Spinal cord (tissue), 10 donors: ENCODE measurements around the gene LYZL4. TPM values are rescaled to one million over a fixed set of nuclear protein-coding genes. Genes with fewer than 3 reads are reported as not detected.

ENCODE experiments used
- DNase-seq, 6 donors: peaks; one replicate each; pipeline versions ENCODE4 v3.0.0 to v3.0.0-alpha.2; 2013 to 2015; ENCODE audit warnings: low spot score in 6 of 6, low read depth in 4 of 6
- H3K27ac ChIP-seq: one replicate; pipeline ENCODE4 v1.5.1; 2013; ENCODE audit warnings: low read depth, low read length, control low read depth
- H3K27me3 ChIP-seq: one replicate; pipeline ENCODE4 v1.6.1; 2013; ENCODE audit warnings: low read length; ENCODE audit not compliant: control insufficient read depth, insufficient read depth
- H3K36me3 ChIP-seq: one replicate; pipeline ENCODE4 v1.6.1; 2013; ENCODE audit warnings: low read length; ENCODE audit not compliant: control insufficient read depth, insufficient read depth
- H3K4me1 ChIP-seq: one replicate; pipeline ENCODE4 v1.6.1; 2013; ENCODE audit warnings: low read length; ENCODE audit not compliant: control insufficient read depth, insufficient read depth
- H3K4me3 ChIP-seq: one replicate; pipeline ENCODE4 v1.5.1; 2013; ENCODE audit warnings: low read depth, low read length, control low read depth
- H3K9me3 ChIP-seq: one replicate; pipeline ENCODE4 v1.6.1; 2013; ENCODE audit warnings: low read length; ENCODE audit not compliant: control insufficient read depth, insufficient read depth
- WGBS: methylation state at CpG from one replicate; pipeline ENCODE4 v1.1.5; 2013; ENCODE audit warnings: missing lambda C conversion rate; ENCODE audit not compliant: insufficient coverage; 5-methylcytosine and 5-hydroxymethylcytosine counted together
- long read RNA-seq, 4 donors: transcript quantifications; one replicate each; lab custom pipeline, GENCODE V29; 2026
- polyA plus RNA-seq, 2 donors: library from polyadenylated mRNA; unstranded; fragments of 120-200 nt; gene quantifications; one replicate each; pipeline ENCODE4 v1.2.1, GENCODE V29; 2013; ENCODE audit not compliant: insufficient read length in 2 of 2
- total RNA-seq, 2 donors: library from RNA; depleted of rRNA in 1 of 2; stranded (reverse); fragments of 120-200 nt in 1 of 2; fragments of >200 nt in 1 of 2; gene quantifications; one replicate each; pipeline versions ENCODE4 v1.2.3 to v1.2.4, GENCODE V29; 2013 to 2014
- donor health status: healthy.

LYZL4 gene, protein sequence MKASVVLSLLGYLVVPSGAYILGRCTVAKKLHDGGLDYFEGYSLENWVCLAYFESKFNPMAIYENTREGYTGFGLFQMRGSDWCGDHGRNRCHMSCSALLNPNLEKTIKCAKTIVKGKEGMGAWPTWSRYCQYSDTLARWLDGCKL
- total RNA-seq, result not detected
- not detected for polyA plus RNA-seq
- long read RNA-seq, donor 1, result 0 reads
- long read RNA-seq, donor 2, result 0 reads
- long read RNA-seq, donor 3, result 0 reads
- long read RNA-seq, donor 4, result 0 reads

GRCh38 chr3:42410370-42411131 lies at the start of gene LYZL4:
LYZL4 (minus strand) TSS chr3:42410610; CDS start chr3:42407251, 3,359 bp downstream.
- no peaks in the 10 kb centered on the region for H3K36me3 ChIP-seq
- H3K4me3 ChIP-seq, result no peak within 1 kb of the TSS
- DNase-seq, result no peak
- no peaks in the 10 kb centered on the region for H3K27me3 ChIP-seq
- H3K9me3 ChIP-seq, result no peaks in the 10 kb centered on the region
- no peaks in the 10 kb centered on the region for H3K4me1 ChIP-seq
- H3K27ac ChIP-seq, result no peak within 1 kb of the TSS
- 80% methylated on average over 1 of the region's 5 CpGs for WGBS

DNA sequence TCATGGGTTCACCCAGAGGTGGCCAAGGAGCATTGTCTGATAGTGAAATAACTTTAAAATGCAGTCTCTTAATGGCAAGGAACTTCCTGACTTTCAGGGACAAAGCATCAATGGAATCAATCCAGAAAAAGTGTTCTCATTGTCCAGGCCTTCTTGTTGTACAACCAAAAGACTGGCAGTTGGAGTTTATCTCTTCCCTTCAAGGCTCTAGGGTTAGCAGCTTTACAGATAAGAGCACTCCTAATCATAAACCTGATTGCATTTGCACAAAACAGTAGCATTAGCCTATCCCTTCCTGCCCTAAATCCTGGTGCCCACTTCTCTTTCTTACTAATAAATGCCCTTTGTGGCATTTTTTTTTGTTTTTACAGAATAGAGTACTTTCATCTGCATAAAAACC lies 48.7 kb upstream of the LYZL4 start:
- Histone ChIP-seq H3K36me3 (no peaks in the 10 kb centered on the region), H3K9me3 (no peaks in the 10 kb centered on the region), H3K27me3 (no peaks in the 10 kb centered on the region), H3K27ac (no peak overlapping the region), H3K4me1 (no peaks in the 10 kb centered on the region), H3K4me3 (no peak overlapping the region)
- no peak for DNase-seq

GRCh38 chr3:42456211-42456610 lies 45.8 kb upstream of the LYZL4 start:
- no peaks in the 10 kb centered on the region for H3K4me1 ChIP-seq
- DNase-seq, result no peak
- peaks cover 1% of the 10 kb centered on the region for H3K9me3 ChIP-seq
- H3K27me3 ChIP-seq, result no peaks in the 10 kb centered on the region
- no peak overlapping the region for H3K27ac ChIP-seq
- H3K4me3 ChIP-seq, result no peak overlapping the region
- no peaks in the 10 kb centered on the region for H3K36me3 ChIP-seq

DNA sequence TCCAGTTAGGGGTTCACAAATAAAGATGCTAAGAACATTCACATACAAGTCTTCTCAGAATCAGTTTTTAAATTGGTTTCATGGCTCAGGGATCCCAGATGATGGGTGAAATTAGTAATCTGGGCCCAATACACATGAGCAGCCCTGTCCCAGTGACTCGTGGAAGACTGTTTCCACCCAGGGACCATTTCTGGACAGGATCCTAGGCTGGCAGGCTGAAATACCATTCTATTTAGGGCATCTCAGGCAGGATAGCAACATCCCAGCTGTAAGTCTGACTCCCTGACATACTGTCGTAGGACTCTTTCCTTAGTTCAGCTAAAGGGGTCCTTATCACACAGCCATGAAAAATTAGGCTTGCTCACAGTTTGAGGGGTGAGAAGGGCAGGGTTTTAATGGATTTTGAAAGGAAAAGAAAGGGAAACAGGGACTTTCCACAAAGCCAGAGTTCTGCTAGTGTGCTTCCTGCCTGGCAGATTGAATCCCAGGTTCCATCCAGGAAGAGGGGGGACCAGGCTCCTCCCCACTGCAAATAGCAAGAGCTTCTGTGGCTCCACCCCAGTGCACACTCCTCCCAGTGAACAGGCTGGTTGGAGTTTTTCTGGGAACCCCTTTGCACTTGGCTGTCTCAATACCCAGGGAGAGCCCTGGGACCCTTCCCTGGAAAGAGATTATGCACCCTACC lies 41.3 kb upstream of the LYZL4 start:
- Histone ChIP-seq H3K4me3 (no peak overlapping the region), H3K27ac (no peak overlapping the region), H3K27me3 (no peaks in the 10 kb centered on the region), H3K4me1 (no peaks in the 10 kb centered on the region), H3K9me3 (peaks cover 1% of the 10 kb centered on the region), H3K36me3 (no peaks in the 10 kb centered on the region)
- peak in 1 of 6 donors; percentile 49 for DNase-seq
- WGBS, result 50% methylated on average over 1 of the region's 2 CpGs

GRCh38 chr3:42451116-42451515 lies 40.7 kb upstream of the LYZL4 start:
- DNase-seq, result no peak
- Histone ChIP-seq H3K4me3 (no peak overlapping the region), H3K36me3 (no peaks in the 10 kb centered on the region), H3K27ac (no peak overlapping the region), H3K27me3 (no peaks in the 10 kb centered on the region), H3K4me1 (no peaks in the 10 kb centered on the region), H3K9me3 (peaks cover 1% of the 10 kb centered on the region)
- 100% methylated on average over 1 of the region's 2 CpGs for WGBS

GRCh38 chr3:42450567-42450966 lies 40.2 kb upstream of the LYZL4 start:
- H3K4me1 ChIP-seq, result no peaks in the 10 kb centered on the region
- no peaks in the 10 kb centered on the region for H3K36me3 ChIP-seq
- H3K27me3 ChIP-seq, result no peaks in the 10 kb centered on the region
- no peak overlapping the region for H3K27ac ChIP-seq
- no peak overlapping the region for H3K4me3 ChIP-seq
- no peak for DNase-seq
- peaks cover 1% of the 10 kb centered on the region for H3K9me3 ChIP-seq
- WGBS, result 83% methylated on average over 1 of the region's 1 CpG

DNA sequence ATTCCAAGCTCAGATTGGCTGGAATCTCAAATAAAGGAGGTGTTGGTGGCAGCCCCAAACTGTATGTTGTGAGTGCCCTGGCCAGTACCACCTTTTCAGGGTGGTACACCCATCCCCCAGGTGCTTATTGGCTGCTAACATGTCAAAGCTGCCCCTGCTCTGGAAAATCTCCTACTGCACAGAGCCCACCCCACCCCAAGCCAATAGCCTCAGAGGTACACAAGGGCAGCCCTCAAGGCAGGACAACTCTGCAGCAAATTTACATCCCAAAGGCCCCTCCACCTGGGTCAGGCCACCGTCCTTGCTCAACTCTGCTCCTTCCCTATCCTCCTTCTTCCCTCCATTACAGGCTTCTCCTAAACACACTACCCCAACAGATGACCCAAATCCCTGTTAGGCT lies 37.1 kb upstream of the LYZL4 start:
- no peaks in the 10 kb centered on the region for H3K36me3 ChIP-seq
- H3K4me3 ChIP-seq, result no peak overlapping the region
- no peaks in the 10 kb centered on the region for H3K27me3 ChIP-seq
- no peak overlapping the region for H3K27ac ChIP-seq
- no peak for DNase-seq
- no peaks in the 10 kb centered on the region for H3K4me1 ChIP-seq
- 50% methylated on average over 1 of the region's 1 CpG for WGBS
- no peaks in the 10 kb centered on the region for H3K9me3 ChIP-seq

DNA sequence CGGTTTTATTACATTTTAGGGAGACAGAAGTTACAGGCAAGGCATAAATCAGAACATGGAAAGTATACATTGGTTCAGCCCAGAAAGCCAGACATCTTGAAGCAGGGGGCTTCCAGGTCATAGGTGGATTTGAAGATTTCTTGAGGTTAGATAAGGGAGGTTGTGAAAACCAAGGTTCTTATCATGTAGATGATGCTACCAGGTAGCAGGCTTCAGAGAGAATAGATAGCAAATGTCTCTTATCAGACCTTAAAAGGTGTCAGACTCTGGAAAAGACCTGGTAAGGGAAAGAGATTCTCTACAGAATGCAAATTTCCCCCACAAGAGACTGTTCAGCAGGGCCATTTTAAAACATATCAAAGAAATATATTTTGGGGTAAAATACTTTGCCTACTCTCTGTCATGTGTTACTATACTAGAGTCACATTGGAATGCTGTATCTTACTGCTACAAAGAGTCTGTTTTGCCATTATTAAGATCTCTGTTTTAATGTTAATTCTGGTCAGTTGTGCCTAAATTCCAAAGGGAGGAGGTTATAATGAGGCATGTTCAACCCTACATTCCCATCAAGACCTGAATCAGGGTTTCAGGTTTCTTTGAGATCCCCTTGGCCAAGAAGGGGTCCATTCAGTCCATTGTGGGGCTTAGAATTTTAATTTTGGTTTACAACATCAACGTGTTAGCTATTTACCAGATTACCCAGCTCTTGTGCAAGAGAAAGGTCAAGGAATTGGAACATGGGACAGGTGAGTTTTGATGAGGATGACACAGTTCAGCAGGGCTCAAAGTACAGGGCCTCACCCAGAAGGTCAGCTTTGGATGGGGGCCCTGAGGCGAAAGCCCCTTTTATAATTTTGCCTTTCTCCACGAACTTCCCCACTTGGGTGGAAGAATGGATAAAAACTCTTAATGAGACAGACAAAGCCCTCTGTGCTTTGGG lies 36.0 kb upstream of the LYZL4 start:
- Histone ChIP-seq H3K4me3 (no peak overlapping the region), H3K27me3 (no peaks in the 10 kb centered on the region), H3K4me1 (no peaks in the 10 kb centered on the region), H3K36me3 (no peaks in the 10 kb centered on the region), H3K9me3 (no peaks in the 10 kb centered on the region), H3K27ac (no peak overlapping the region)
- no peak for DNase-seq
- 92% methylated on average over 1 of the region's 4 CpGs for WGBS

DNA sequence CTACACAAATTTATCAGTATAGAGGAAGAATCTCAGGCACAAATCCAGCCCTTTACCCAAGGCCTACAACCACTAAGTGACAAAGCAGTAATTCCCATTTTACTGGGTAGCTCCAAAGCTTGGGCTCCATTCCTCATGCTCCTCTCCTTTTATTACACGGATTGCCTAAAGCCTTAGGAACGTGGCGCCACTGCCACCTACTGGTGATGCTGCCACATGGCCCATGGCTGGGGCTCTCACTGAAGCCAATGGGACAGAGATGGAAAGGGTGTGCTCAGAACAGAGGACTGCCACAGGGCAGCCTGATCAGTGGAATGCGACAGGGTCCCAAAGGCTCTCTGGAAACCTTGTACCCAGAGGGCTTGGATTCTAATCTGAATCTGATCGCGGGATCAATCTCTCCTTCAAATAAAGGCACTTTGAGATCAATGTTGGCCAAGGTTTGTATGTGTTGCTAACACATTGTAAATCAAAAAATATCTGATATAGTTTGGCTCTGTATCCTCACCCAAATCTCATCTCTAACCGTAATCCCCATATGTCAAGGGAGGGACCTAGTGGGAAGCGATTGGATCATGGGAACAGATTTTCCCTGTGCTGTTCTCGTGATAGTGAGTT lies 33.5 kb upstream of the LYZL4 start:
- no peak overlapping the region for H3K27ac ChIP-seq
- H3K27me3 ChIP-seq, result no peaks in the 10 kb centered on the region
- no peak overlapping the region for H3K4me3 ChIP-seq
- H3K36me3 ChIP-seq, result no peaks in the 10 kb centered on the region
- no peaks in the 10 kb centered on the region for H3K9me3 ChIP-seq
- DNase-seq, result peak; percentile 52 to 95 (median 74)
- 0% methylated on average over 2 of the region's 9 CpGs for WGBS
- H3K4me1 ChIP-seq, result peaks cover 6% of the 10 kb centered on the region
